Activated CD4-positive, alpha-beta T cell treated with anti-CD3 and anti-CD28 coated beads for 1 hour (primary cell): ENCODE measurements around the gene STOX2.

Experiments
- DNase-seq: peaks from one replicate; pipeline ENCODE4 v3.0.0-alpha.2; 2020

Gene STOX2

GRCh38 chr4:183987987-183988392 lies 82.9 kb downstream of the STOX2 start:
- DNase-seq: no peak

DNA sequence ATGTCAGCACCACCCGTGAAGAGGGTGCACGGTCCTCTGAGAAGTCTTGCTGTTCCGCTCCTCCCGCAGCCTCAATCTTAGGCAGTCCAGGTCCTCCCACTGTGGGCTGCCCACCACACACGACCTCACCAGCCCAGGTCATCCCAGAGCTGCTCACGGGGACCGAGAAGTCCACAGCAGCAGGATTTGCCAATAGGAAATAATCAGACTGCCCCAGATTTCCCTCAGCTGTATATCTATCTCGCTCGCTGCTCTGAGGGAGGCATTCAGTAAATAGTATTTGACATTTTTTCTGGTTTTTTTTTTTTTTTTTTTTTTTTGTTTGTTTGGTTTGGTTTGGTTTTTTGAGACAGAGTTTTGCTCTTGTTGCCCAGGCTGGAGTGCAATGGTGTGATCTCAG lies 83.8 kb downstream of the STOX2 start:
- no peak for DNase-seq

DNA sequence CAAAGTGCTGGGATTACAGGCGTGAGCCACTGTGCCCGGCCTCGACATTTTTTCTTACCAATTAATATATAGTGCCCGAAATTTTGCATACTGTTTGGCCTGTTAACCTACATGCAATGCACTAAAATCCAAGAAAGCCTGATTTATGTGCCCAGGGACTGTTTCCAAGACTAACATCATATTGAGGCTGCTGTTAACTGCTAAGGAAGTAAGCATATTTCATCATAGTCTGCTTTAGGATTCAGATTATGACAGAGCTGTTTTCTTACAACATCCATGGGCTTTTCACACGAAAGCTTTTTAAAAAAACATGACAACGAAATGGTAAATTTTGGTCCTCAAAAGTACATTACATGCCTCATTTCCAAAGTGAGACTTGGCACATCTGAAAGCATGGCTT lies 84.4 kb downstream of the STOX2 start:
- no peak for DNase-seq

DNA sequence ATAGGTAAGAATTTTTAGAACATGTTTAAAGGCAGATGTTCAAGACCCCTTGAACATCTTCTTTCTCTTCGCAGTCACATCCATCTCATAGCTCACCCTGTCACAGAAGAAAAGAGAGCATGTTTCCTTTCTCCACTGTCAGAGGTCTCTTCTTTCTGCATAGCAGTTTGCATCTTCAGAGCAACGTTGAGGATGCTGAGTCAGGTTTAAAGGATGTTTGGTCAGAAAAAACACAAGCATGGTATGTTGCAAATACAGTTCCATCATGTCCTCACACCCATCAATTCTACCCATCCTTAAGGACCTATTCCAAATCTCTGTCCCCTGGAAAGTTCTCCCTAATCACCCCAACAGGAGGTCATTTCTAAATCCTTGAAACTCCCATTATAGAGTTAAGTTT lies 84.8 kb downstream of the STOX2 start:
- no peak for DNase-seq

DNA sequence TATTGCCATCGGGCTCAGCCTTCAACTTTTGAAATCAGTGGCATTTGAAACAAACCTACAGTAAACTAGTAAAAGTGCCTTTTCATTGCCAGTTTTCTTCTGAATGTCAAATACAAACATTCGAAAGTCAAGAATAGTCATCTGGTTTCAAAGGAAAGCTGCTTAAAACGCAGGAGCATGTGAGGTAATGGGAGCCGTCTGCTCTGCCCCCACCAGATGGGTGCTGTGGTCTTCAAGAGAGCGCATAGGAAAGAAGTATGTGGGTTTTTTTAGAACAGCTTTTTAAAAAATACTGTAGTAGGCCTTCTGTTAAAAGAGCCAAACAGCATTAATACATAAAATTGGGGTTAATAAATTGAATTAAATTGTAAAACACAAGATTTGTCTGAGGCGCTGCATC lies 88.6 kb downstream of the STOX2 start:
- no peak for DNase-seq

GRCh38 chr4:183995570-183995969 lies 90.5 kb downstream of the STOX2 start:
- DNase-seq: no peak

GRCh38 chr4:183996868-183997267 lies 91.8 kb downstream of the STOX2 start:
- DNase-seq: no peak

DNA sequence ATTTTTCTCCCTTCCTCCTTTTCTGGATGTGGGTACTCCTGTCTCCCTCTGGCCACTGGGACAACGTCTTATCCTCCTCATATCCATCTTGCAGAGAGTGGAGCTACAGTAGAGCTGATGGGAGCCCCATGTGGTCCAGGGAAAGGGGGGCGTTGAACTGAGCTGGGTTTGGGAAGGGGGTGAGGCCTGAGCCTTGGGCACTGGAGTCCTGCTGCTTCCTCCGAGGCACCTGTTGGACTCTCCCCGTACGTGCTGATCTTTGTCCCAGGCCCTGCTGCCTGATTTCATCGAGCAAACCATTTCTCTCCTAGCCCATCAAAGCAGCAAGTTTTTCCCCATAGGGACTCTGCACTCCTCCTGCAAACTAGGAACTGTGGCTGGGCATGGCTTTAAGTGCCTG lies 94.3 kb downstream of the STOX2 start:
- no peak for DNase-seq

DNA sequence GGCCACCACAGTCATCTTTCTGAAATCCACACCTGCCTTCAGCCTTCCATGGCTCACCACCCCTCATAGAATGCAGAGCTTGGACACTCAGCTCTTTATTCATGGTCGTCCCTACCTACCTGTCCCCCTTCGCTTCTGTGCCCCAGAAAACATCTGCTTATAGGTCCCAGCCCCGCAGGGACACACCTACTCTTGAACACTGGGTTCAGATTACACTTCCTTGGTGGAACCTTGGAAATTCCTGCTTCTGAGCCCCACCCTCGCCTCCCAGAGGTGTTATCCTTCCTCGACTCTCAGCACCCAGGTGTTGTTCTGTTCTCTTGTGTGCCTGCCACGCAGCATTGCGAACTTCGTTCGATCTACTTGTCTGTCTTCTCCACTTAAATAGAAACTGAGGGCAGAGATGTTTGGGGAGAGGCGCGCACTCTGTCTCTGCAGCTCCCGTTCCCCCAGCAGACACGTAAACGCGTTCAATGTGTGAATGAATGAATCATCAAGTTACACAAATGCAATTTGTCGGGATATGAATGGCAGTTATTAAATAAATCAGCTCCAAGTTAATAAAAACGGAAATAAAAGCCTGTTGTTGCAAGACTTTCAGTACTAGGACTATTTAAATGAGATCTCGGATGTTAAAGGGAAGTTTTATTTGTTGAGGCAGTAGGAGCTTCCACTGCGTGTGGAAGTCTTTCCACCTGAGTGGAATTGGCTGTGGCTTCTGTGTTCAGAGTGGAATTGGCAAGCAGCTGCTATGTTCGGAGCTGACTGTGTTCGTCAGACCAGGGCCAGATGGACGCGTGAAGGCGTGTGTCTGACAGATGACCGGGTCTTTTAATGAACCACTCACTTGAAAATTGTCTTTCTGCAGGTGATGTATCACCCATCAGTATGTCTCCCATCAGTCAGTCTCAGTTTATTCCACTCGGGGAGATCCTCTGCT lies 95.6 kb downstream of the STOX2 start:
- no peak for DNase-seq

DNA sequence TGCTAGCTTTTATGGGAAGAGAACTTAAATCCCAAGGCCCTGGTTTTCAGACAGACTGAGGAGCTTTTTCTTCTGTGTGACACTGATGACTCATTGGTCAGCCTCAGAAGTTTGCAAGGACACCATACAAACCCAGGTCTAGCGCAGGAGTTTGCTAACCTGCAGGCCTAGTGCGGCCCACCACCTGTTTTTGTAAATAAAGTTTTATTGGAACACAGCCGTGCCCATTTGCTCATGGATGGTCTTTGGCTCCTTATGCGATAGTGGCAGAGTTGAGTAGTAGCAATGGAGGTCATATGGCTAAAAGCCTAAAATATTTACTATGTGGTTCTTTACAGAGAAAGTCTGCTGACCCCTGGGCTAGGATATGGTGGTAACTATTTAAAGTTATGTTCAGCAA lies 98.3 kb downstream of the STOX2 start:
- DNase-seq: no peak

DNA sequence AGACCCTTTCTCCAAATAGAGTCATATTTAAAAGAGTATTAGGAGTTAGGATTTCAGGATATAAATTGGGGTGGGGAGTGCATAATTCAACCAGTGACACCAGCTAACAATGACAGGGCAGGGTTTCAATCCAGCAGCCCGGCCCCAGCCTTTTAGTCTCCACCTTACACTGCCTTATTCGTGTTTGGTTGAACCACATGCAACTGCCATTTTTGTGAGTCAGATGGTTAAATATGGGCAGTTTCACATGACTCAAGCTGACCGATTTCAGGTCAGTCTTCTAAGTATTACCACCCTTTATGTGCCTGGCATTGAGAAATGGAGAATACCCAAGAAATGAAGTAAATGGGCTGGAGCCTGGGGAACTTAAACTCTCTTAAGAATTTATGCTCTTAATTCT lies 102.8 kb downstream of the STOX2 start:
- DNase-seq: no peak

DNA sequence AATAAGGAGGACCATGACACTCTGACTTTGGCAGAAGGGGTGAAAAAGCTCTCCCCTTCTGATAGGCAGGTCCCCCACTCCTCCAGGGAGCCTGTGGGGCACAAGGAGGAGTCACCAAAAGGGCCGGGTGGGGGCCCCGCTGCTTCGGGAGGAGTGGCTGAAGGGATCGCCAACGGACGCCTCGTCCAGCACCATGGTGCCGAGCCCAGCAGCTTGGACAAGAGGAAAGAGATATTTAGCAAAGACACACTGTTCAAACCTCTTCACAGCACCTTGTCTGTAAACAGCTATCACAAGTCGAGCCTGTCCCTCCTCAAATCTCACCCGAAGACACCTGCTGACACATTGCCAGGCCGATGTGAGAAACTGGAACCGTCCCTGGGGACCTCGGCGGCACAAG lies 105.6 kb downstream of the STOX2 start:
- no peak for DNase-seq

GRCh38 chr4:184011826-184012380 lies 106.8 kb downstream of the STOX2 start:
- DNase-seq: no peak

- DNase-seq: no peak
These were observed 107.8 kb downstream of the STOX2 start for GRCh38 chr4:184012937-184013336.

DNA sequence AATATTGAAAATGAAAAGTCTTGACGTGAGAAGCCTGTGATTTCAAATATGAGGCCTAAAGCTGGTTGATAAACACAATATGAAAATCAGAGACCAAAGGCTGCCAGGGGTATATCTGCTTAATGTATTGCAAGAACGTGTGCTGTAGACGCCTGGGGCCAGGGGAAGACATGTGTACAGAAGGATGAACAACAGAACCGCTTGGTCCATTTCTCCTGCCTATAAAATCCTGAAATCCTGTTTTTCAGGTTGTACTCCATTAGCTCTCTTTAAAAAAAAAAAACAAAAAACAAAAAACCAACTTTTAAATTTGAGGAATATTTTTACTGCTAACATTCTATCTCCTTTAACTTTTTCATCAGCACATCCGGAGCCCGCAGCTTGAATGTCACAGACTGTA lies 109.2 kb downstream of the STOX2 start:
- no peak for DNase-seq

GRCh38 chr4:184016759-184017668 lies 111.9 kb downstream of the STOX2 start:
- DNase-seq: no peak

DNA sequence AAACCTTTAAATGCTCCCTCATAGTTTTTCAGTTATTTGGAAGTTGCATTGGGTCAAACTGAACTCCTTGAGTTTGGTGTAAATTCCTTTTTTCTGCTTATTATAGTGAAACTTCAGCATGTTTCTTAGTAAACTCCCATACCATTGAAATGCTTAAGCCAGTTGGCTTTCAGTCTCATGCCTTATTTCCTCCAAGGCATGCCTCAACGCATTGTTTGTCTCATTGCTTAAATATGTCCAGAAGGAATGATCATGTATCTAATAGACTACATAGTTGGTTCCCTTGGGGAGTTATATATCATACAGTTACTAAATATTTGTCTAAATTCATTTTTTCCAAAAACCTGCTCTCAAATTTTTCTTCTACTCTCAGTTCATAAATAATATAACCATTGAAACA lies 114.0 kb downstream of the STOX2 start:
- DNase-seq: no peak

DNA sequence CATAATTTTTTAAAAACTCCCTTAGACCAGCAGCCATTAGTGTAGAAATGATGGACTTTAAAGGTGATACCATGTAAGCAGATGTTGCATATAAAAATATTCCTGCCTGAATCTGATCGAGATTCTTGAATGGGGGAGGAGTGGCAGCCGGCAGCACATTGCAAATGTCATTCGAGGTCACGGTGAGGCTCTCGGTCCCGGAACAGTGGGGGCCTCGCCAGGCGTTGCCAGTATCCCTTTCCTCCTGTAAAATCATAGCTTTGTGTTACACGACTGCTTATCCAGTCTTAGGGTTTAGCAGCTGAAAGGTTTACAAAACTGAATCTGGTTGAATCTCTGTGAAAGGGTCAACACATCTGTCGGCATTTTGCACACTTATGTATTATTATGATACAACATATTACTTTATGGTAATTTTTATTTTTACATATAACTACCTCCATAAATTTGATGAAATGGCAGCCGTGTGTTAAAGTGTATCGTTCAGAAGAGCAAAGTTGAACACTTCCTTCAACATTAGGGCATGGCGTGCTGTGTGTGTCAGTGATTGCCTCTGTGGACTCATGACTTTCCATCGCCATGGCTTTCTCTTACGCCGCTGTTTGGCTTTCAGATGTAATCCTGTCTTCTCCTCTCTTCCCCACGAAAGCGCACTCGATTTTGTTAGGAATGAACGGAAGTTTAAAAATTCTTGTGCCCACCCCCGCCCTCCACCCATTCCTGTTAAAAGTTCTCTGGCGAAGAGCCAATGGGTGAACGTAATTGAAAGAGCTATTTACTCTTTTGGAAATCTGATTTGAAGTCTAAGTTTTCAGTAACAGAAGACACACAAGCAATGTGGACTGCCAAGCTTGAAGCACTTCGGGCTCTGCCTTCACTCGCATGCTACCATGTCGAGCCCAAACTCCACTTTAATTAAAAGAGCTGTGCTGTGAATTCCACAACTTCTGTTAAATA lies 114.8 kb downstream of the STOX2 start:
- no peak for DNase-seq

GRCh38 chr4:184021389-184021788 lies 116.3 kb downstream of the STOX2 start:
- no peak for DNase-seq

- no peak for DNase-seq
These were observed 117.7 kb downstream of the STOX2 start for GRCh38 chr4:184022679-184023383.

DNA sequence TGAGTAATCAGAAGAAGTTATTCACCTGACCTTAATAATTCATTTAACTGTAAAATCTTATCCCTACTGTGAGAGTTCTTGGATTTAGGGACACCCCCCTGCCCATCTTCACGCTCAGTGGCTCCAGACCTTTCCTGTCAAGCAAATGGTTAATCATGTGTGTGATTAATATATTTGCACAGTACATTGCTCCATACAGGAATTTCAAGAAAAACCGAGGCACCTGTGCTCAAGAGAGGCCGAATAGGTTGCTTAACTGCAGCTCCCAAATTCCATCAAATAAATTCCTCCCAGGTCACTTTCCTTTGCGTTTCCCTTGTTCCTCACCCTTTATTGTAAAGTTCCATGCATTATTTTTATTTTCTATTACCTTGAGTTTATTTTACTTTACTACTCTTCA lies 119.5 kb downstream of the STOX2 start:
- DNase-seq: no peak
